BLaER1 (cell line): Measurements from ENCODE around the gene CADM2.

Source experiments
- H3K27ac ChIP-seq: shearing (Covaris generic); formaldehyde crosslinking; 2 replicates; pipeline ENCODE4 v1.8.1; 2022
- H3K27me3 ChIP-seq: shearing (Covaris generic); formaldehyde crosslinking; 2 replicates; pipeline ENCODE4 v1.8.1; 2022
- H3K36me3 ChIP-seq: shearing (Covaris generic); formaldehyde crosslinking; 2 replicates; pipeline ENCODE4 v1.8.1; 2022
- H3K4me1 ChIP-seq: shearing (Covaris generic); formaldehyde crosslinking; 2 replicates; pipeline ENCODE4 v1.8.1; 2022
- H3K4me2 ChIP-seq: shearing (Covaris generic); formaldehyde crosslinking; 2 replicates; pipeline ENCODE4 v1.8.1; 2022
- H3K4me3 ChIP-seq: shearing (Covaris generic); formaldehyde crosslinking; 2 replicates; pipeline ENCODE4 v1.8.1; 2022
- H3K9ac ChIP-seq: shearing (Covaris generic); formaldehyde crosslinking; 2 replicates; pipeline ENCODE4 v1.8.1; 2022
- H3K9me3 ChIP-seq: shearing (Covaris generic); formaldehyde crosslinking; 2 replicates; pipeline ENCODE4 v1.8.1; 2022
- H4K20me1 ChIP-seq: shearing (Covaris generic); formaldehyde crosslinking; 2 replicates; pipeline ENCODE4 v1.8.1; 2022
- Cebpa-rat ChIP-seq: shearing (Covaris generic); IDR thresholded peaks from 2 replicates; pipeline ENCODE4 v1.8.1; 2022

The CADM2 gene

GRCh38 chr3:84961521-84962255 lies 2.9 kb downstream of the CADM2 start:
- Histone ChIP-seq H3K27ac (no peak overlapping the region), H3K9ac (no peak overlapping the region), H4K20me1 (no peaks in the 10 kb centered on the region), H3K4me3 (peak overlapping the region; percentile 76; the same call in 1 of the 2 replicates), H3K36me3 (no peaks in the 10 kb centered on the region), H3K4me1 (peaks cover 24% of the 10 kb centered on the region), H3K27me3 (peaks cover 17% of the 10 kb centered on the region), H3K9me3 (no peaks in the 10 kb centered on the region), H3K4me2 (peak overlapping the region; percentile 91)
- no peak for TF ChIP-seq Cebpa-rat

- peaks cover 17% of the 10 kb centered on the region for H3K27me3 ChIP-seq
- H3K36me3 ChIP-seq, result no peaks in the 10 kb centered on the region
- H3K9ac ChIP-seq, result no peak overlapping the region
- no peak overlapping the region for H3K4me3 ChIP-seq
- H3K4me2 ChIP-seq, result no peak overlapping the region
- peaks cover 24% of the 10 kb centered on the region for H3K4me1 ChIP-seq
- no peaks in the 10 kb centered on the region for H3K9me3 ChIP-seq
- no peak for TF ChIP-seq Cebpa-rat
- no peak overlapping the region for H3K27ac ChIP-seq
- H4K20me1 ChIP-seq, result no peaks in the 10 kb centered on the region
Measured at GRCh38 chr3:84962415-84962814, 3.6 kb downstream of the CADM2 start.

GRCh38 chr3:84963137-84963536 lies 4.3 kb downstream of the CADM2 start:
- Histone ChIP-seq H3K36me3 (no peaks in the 10 kb centered on the region), H3K9me3 (no peaks in the 10 kb centered on the region), H3K4me3 (no peak overlapping the region), H3K27me3 (peaks cover 17% of the 10 kb centered on the region), H4K20me1 (no peaks in the 10 kb centered on the region), H3K4me1 (peaks cover 23% of the 10 kb centered on the region), H3K9ac (no peak overlapping the region), H3K4me2 (no peak overlapping the region), H3K27ac (no peak overlapping the region)
- TF ChIP-seq Cebpa-rat, result no peak

- no peak overlapping the region for H3K4me3 ChIP-seq
- no peak for TF ChIP-seq Cebpa-rat
- no peaks in the 10 kb centered on the region for H4K20me1 ChIP-seq
- H3K4me1 ChIP-seq, result peaks cover 9% of the 10 kb centered on the region
- H3K9ac ChIP-seq, result no peak overlapping the region
- H3K4me2 ChIP-seq, result no peak overlapping the region
- H3K36me3 ChIP-seq, result no peaks in the 10 kb centered on the region
- H3K27me3 ChIP-seq, result peaks cover 7% of the 10 kb centered on the region
- H3K27ac ChIP-seq, result no peak overlapping the region
- H3K9me3 ChIP-seq, result no peaks in the 10 kb centered on the region
Measured at GRCh38 chr3:84965141-84965540, 6.4 kb downstream of the CADM2 start.

GRCh38 chr3:84967767-84968581 lies 9.2 kb downstream of the CADM2 start:
- H3K4me2 ChIP-seq, result no peak overlapping the region
- H3K27ac ChIP-seq, result no peak overlapping the region
- H3K4me1 ChIP-seq, result no peaks in the 10 kb centered on the region
- H3K27me3 ChIP-seq, result no peaks in the 10 kb centered on the region
- no peak overlapping the region for H3K9ac ChIP-seq
- H3K4me3 ChIP-seq, result no peak overlapping the region
- H3K36me3 ChIP-seq, result no peaks in the 10 kb centered on the region
- H3K9me3 ChIP-seq, result no peaks in the 10 kb centered on the region
- TF ChIP-seq Cebpa-rat, result no peak
- H4K20me1 ChIP-seq, result no peaks in the 10 kb centered on the region

GRCh38 chr3:84968701-84969235 lies 10.0 kb downstream of the CADM2 start:
- no peak overlapping the region for H3K4me2 ChIP-seq
- H3K4me3 ChIP-seq, result no peak overlapping the region
- H3K4me1 ChIP-seq, result no peaks in the 10 kb centered on the region
- H3K9ac ChIP-seq, result no peak overlapping the region
- no peaks in the 10 kb centered on the region for H3K36me3 ChIP-seq
- H3K9me3 ChIP-seq, result no peaks in the 10 kb centered on the region
- no peak for TF ChIP-seq Cebpa-rat
- H3K27ac ChIP-seq, result no peak overlapping the region
- no peaks in the 10 kb centered on the region for H4K20me1 ChIP-seq
- no peaks in the 10 kb centered on the region for H3K27me3 ChIP-seq

- no peaks in the 10 kb centered on the region for H3K9me3 ChIP-seq
- H3K4me3 ChIP-seq, result no peak overlapping the region
- H3K4me1 ChIP-seq, result no peaks in the 10 kb centered on the region
- H4K20me1 ChIP-seq, result no peaks in the 10 kb centered on the region
- no peaks in the 10 kb centered on the region for H3K36me3 ChIP-seq
- H3K4me2 ChIP-seq, result no peak overlapping the region
- H3K27ac ChIP-seq, result no peak overlapping the region
- H3K9ac ChIP-seq, result no peak overlapping the region
- H3K27me3 ChIP-seq, result no peaks in the 10 kb centered on the region
- no peak for TF ChIP-seq Cebpa-rat
Measured at GRCh38 chr3:84974347-84974746, 15.6 kb downstream of the CADM2 start.

GRCh38 chr3:84977021-84977420 lies 18.2 kb downstream of the CADM2 start:
- H3K9ac ChIP-seq, result no peak overlapping the region
- no peak overlapping the region for H3K4me3 ChIP-seq
- H3K4me1 ChIP-seq, result no peaks in the 10 kb centered on the region
- no peaks in the 10 kb centered on the region for H4K20me1 ChIP-seq
- no peaks in the 10 kb centered on the region for H3K27me3 ChIP-seq
- H3K9me3 ChIP-seq, result no peaks in the 10 kb centered on the region
- TF ChIP-seq Cebpa-rat, result no peak
- no peak overlapping the region for H3K4me2 ChIP-seq
- H3K36me3 ChIP-seq, result no peaks in the 10 kb centered on the region
- no peak overlapping the region for H3K27ac ChIP-seq

GRCh38 chr3:84978843-84979242 lies 20.1 kb downstream of the CADM2 start:
- TF ChIP-seq Cebpa-rat, result no peak
- Histone ChIP-seq H3K4me2 (no peak overlapping the region), H3K27me3 (no peaks in the 10 kb centered on the region), H3K9me3 (no peaks in the 10 kb centered on the region), H3K4me1 (no peaks in the 10 kb centered on the region), H3K4me3 (no peak overlapping the region), H4K20me1 (no peaks in the 10 kb centered on the region), H3K9ac (no peak overlapping the region), H3K36me3 (no peaks in the 10 kb centered on the region), H3K27ac (no peak overlapping the region)

GRCh38 chr3:84980011-84980410 lies 21.2 kb downstream of the CADM2 start:
- Histone ChIP-seq H3K9ac (no peak overlapping the region), H3K27ac (no peak overlapping the region), H3K4me3 (no peak overlapping the region), H3K27me3 (no peaks in the 10 kb centered on the region), H3K9me3 (no peaks in the 10 kb centered on the region), H3K36me3 (no peaks in the 10 kb centered on the region), H3K4me1 (no peaks in the 10 kb centered on the region), H4K20me1 (no peaks in the 10 kb centered on the region), H3K4me2 (no peak overlapping the region)
- no peak for TF ChIP-seq Cebpa-rat
